Neuronal stem cell (in vitro differentiated cells): ENCODE results near the gene DAPK2.
A peak's percentile ranks its signal among the peaks of the same experiment; 100 is the strongest.

Experiments used
- DNase-seq: peaks from one replicate; pipeline ENCODE4 v3.0.0-alpha.2; 2013; ENCODE audit warnings: low spot score
- H2AFZ ChIP-seq: one replicate; pipeline ENCODE4 v1.6.1; 2013; ENCODE audit warnings: mild to moderate bottlenecking, low read length, inconsistent platforms
- H2AK5ac ChIP-seq: 2 replicates; pipeline ENCODE4 v1.6.1; 2013; ENCODE audit warnings: low read depth, mild to moderate bottlenecking, inconsistent platforms, low read length, moderate library complexity, mixed read lengths
- H2BK120ac ChIP-seq: 2 replicates; pipeline ENCODE4 v1.6.1; 2013; ENCODE audit warnings: low read depth, mild to moderate bottlenecking, inconsistent platforms, low read length, moderate library complexity, mixed read lengths
- H2BK12ac ChIP-seq: one replicate; pipeline ENCODE4 v1.6.1; 2013; ENCODE audit warnings: low read length, inconsistent platforms
- H2BK15ac ChIP-seq: 2 replicates; pipeline ENCODE4 v1.6.1; 2013; ENCODE audit warnings: mild to moderate bottlenecking, low read length, inconsistent platforms, mixed read lengths
- H2BK5ac ChIP-seq: one replicate; pipeline ENCODE4 v1.6.1; 2013; ENCODE audit warnings: inconsistent platforms, mild to moderate bottlenecking, low read length, moderate library complexity
- H3K14ac ChIP-seq: one replicate; pipeline ENCODE4 v1.6.1; 2013; ENCODE audit warnings: low read length, inconsistent platforms
- H3K18ac ChIP-seq: 2 replicates; pipeline ENCODE4 v1.6.1; 2013; ENCODE audit warnings: low read length, inconsistent platforms
- H3K23ac ChIP-seq: 2 replicates; pipeline ENCODE4 v1.6.1; 2013; ENCODE audit warnings: low read depth, mild to moderate bottlenecking, mixed read lengths, low read length, inconsistent platforms; ENCODE audit not compliant: poor library complexity
- H3K27ac ChIP-seq: replicated peaks from 3 replicates; pipeline ENCODE4 v1.5.1; 2013; ENCODE audit warnings: low read length, inconsistent platforms
- H3K27me3 ChIP-seq, 3 experiments: 2 replicates each; pipeline ENCODE4 v1.6.1; 2013; ENCODE audit warnings: low read length in 3 of 3, mild to moderate bottlenecking in 2 of 3, inconsistent platforms in 1 of 3, low read depth in 1 of 3, mixed read lengths in 1 of 3, moderate library complexity in 1 of 3; ENCODE audit not compliant: control insufficient read depth in 3 of 3, insufficient read depth in 3 of 3
- H3K36me3 ChIP-seq, 2 donors: replicated peaks in 1 of 2; 2 replicates each; pipeline ENCODE4 v1.6.1; 2013; ENCODE audit warnings: low read length in 2 of 2; ENCODE audit not compliant: control insufficient read depth in 2 of 2, insufficient read depth in 2 of 2
- H3K4ac ChIP-seq: 2 replicates; pipeline ENCODE4 v1.6.1; 2013; ENCODE audit warnings: inconsistent platforms, mild to moderate bottlenecking, low read length, moderate library complexity
- H3K4me1 ChIP-seq, 2 donors: 1 replicate in 1 of 2; 2 replicates in 1 of 2; pipeline ENCODE4 v1.6.1; 2013; ENCODE audit warnings: low read length in 2 of 2, low read depth in 1 of 2; ENCODE audit not compliant: control insufficient read depth in 2 of 2, insufficient read depth in 1 of 2
- H3K4me2 ChIP-seq: one replicate; pipeline ENCODE4 v1.6.1; 2013; ENCODE audit warnings: mild to moderate bottlenecking, low read length, inconsistent platforms; ENCODE audit not compliant: insufficient read depth, poor library complexity, severe bottlenecking
- H3K4me3 ChIP-seq, 2 donors: 2 replicates each; pipeline ENCODE4 v1.5.1; 2013; ENCODE audit warnings: low read length in 2 of 2, mild to moderate bottlenecking in 2 of 2, inconsistent platforms in 1 of 2, moderate library complexity in 1 of 2
- H3K79me1 ChIP-seq: one replicate; pipeline ENCODE4 v1.6.1; 2013; ENCODE audit warnings: low read depth, mild to moderate bottlenecking, inconsistent platforms, low read length, moderate library complexity
- H3K9ac ChIP-seq: one replicate; pipeline ENCODE4 v1.6.1; 2013; ENCODE audit warnings: mild to moderate bottlenecking, low read depth, low read length, inconsistent platforms; ENCODE audit not compliant: poor library complexity
- H3K9me3 ChIP-seq, 2 donors: replicated peaks in 1 of 2; 2 replicates each; pipeline versions ENCODE3 to v1.6.1; 2013; ENCODE audit warnings: low read length in 2 of 2, mild to moderate bottlenecking in 2 of 2, inconsistent platforms in 1 of 2, low read depth in 1 of 2, mixed read lengths in 1 of 2, moderate library complexity in 1 of 2; ENCODE audit not compliant: control insufficient read depth in 2 of 2, insufficient read depth in 1 of 2
- H4K8ac ChIP-seq: one replicate; pipeline ENCODE4 v1.6.1; 2013; ENCODE audit warnings: low read depth, mild to moderate bottlenecking, inconsistent platforms, low read length, moderate library complexity
- H4K91ac ChIP-seq: one replicate; pipeline ENCODE4 v1.6.1; 2013; ENCODE audit warnings: low read length, low read depth, mild to moderate bottlenecking, inconsistent platforms; ENCODE audit not compliant: poor library complexity
- WGBS, 2 donors: extraction: QIAGEN DNeasy Blood & Tissue Kit; methylation state at CpG; one replicate each; pipeline ENCODE4 v1.1.7; 2013; ENCODE audit warnings: missing lambda C conversion rate in 2 of 2, mixed read lengths in 1 of 2; ENCODE audit not compliant: insufficient read length in 2 of 2, insufficient replicate concordance in 1 of 2; ENCODE audit errors: extremely low coverage in 2 of 2; 5-methylcytosine and 5-hydroxymethylcytosine counted together

Gene DAPK2

GRCh38 chr15:63974021-63974420 lies 72.3 kb downstream of the DAPK2 start:
- Histone ChIP-seq H3K4me2 (no peak overlapping the region), H2AFZ (no peak overlapping the region), H3K36me3 (no peaks in the 10 kb centered on the region), H3K23ac (no peak overlapping the region), H2BK5ac (no peak overlapping the region), H3K18ac (no peak overlapping the region), H3K4ac (no peak overlapping the region), H3K4me1 (peaks cover 24 to 26% of the 10 kb centered on the region in 2 donors), H3K14ac (no peak overlapping the region), H3K27me3 (no peaks in the 10 kb centered on the region), H4K8ac (no peak overlapping the region), H3K27ac (no peak overlapping the region), H3K4me3 (no peak overlapping the region), H2BK120ac (no peak overlapping the region), H2AK5ac (no peak overlapping the region), H4K91ac (no peak overlapping the region), H3K9me3 (peaks cover 0 to 2% of the 10 kb centered on the region in 2 donors), H3K9ac (no peak overlapping the region), H2BK15ac (no peak overlapping the region), H3K79me1 (no peaks in the 10 kb centered on the region), H2BK12ac (no peak overlapping the region)
- DNase-seq, result no peak

- Histone ChIP-seq H3K9me3 (peaks cover 0 to 2% of the 10 kb centered on the region in 2 donors), H3K14ac (no peak overlapping the region), H3K27ac (no peak overlapping the region), H2BK12ac (peak overlapping the region; percentile 41), H3K36me3 (no peaks in the 10 kb centered on the region), H3K4me1 (peaks cover 21 to 27% of the 10 kb centered on the region in 2 donors), H2BK5ac (no peak overlapping the region), H3K4me3 (no peak overlapping the region), H3K79me1 (no peaks in the 10 kb centered on the region), H2AFZ (no peak overlapping the region), H2AK5ac (peak overlapping the region; percentile 3), H3K23ac (no peak overlapping the region), H3K18ac (peak overlapping the region; percentile 77), H3K9ac (peak overlapping the region; percentile 60), H2BK15ac (no peak overlapping the region), H3K4me2 (no peak overlapping the region), H2BK120ac (no peak overlapping the region), H4K91ac (no peak overlapping the region), H3K4ac (no peak overlapping the region), H3K27me3 (no peaks in the 10 kb centered on the region), H4K8ac (no peak overlapping the region)
- no CpG with 5 or more reads among the region's 2 CpGs for WGBS, 2 donors
- no peak for DNase-seq
Observed at GRCh38 chr15:63973212-63974009, 72.9 kb downstream of the DAPK2 start.

DNA sequence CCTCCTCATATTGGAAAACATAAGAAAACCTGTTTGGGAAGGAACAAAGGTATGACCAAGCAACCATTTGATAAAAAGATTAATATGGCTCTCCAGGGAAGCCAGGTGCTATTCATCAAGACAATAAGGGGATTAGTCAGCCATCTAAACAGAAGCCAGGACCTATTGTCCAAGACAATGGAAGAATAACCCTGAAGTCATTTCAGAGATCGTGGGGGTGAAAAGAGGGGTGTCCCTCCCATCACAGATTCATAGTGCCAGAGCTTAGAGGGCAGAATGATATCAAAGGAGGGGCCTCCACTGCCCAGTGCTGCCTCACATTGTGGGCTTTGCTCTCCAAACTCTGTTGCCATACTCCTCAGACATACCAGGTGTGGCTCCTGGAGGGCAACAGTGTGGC lies 73.5 kb downstream of the DAPK2 start:
- WGBS, 2 donors, result no CpG with 5 or more reads among the region's 1 CpG
- Histone ChIP-seq H2BK12ac (peak overlapping the region; percentile 41), H4K91ac (no peak overlapping the region), H3K36me3 (no peaks in the 10 kb centered on the region), H4K8ac (no peak overlapping the region), H3K23ac (no peak overlapping the region), H3K9ac (peak overlapping the region; percentile 60), H3K4ac (no peak overlapping the region), H3K4me1 (peaks cover 17 to 28% of the 10 kb centered on the region in 2 donors), H3K9me3 (peaks cover 0 to 2% of the 10 kb centered on the region in 2 donors), H2BK120ac (no peak overlapping the region), H3K27ac (no peak overlapping the region), H2BK15ac (no peak overlapping the region), H3K27me3 (no peaks in the 10 kb centered on the region), H3K79me1 (no peaks in the 10 kb centered on the region), H3K4me3 (no peak overlapping the region), H2AFZ (no peak overlapping the region), H2BK5ac (no peak overlapping the region), H2AK5ac (peak overlapping the region; percentile 3), H3K18ac (peak overlapping the region; percentile 77), H3K14ac (no peak overlapping the region), H3K4me2 (no peak overlapping the region)
- DNase-seq, result peak; percentile 31

GRCh38 chr15:63971904-63972303 lies 74.4 kb downstream of the DAPK2 start:
- Histone ChIP-seq H2BK12ac (no peak overlapping the region), H3K27ac (no peak overlapping the region), H3K4ac (no peak overlapping the region), H4K91ac (no peak overlapping the region), H3K23ac (no peak overlapping the region), H3K4me1 (peaks cover 17 to 28% of the 10 kb centered on the region in 2 donors), H2BK15ac (no peak overlapping the region), H2AK5ac (no peak overlapping the region), H3K36me3 (no peaks in the 10 kb centered on the region), H3K79me1 (no peaks in the 10 kb centered on the region), H3K4me3 (no peak overlapping the region), H4K8ac (no peak overlapping the region), H3K4me2 (no peak overlapping the region), H3K14ac (no peak overlapping the region), H3K9ac (no peak overlapping the region), H3K9me3 (peaks cover 0 to 2% of the 10 kb centered on the region in 2 donors), H2BK120ac (no peak overlapping the region), H2BK5ac (no peak overlapping the region), H3K18ac (no peak overlapping the region), H2AFZ (no peak overlapping the region), H3K27me3 (no peaks in the 10 kb centered on the region)
- no peak for DNase-seq
- WGBS, 2 donors, result no CpG with 5 or more reads among the region's 1 CpG
